ENCODE results near the gene CXCL8.
"Not testable (repeated sequence)": the region's sequence is repeated elsewhere in the genome, so short reads cannot be mapped to it uniquely, and the experiment has no call there.

CXCL8 gene

GRCh38 chr4:73743795-73744194, 3.4 kb downstream of the CXCL8 start:
- DNase-seq = no peak

GRCh38 chr4:73744203-73744602, 3.8 kb downstream of the CXCL8 start:
- DNase-seq = no peak

GRCh38 chr4:73750730-73751129, 10.4 kb downstream of the CXCL8 start:
- no peak for DNase-seq

GRCh38 chr4:73751166-73751565, 10.8 kb downstream of the CXCL8 start:
- no peak for DNase-seq

- no peak for DNase-seq
These were observed 11.5 kb downstream of the CXCL8 start for GRCh38 chr4:73751830-73752229.

- no peak for DNase-seq
These were observed 12.1 kb downstream of the CXCL8 start for GRCh38 chr4:73752424-73752823.

- DNase-seq = no peak
These were observed 12.8 kb downstream of the CXCL8 start for GRCh38 chr4:73753215-73753614.

- DNase-seq = no peak
These were observed 14.6 kb downstream of the CXCL8 start for GRCh38 chr4:73754934-73755333.

GRCh38 chr4:73759357-73759756, 19.0 kb downstream of the CXCL8 start:
- DNase-seq = no peak

GRCh38 chr4:73761856-73762255, 21.5 kb downstream of the CXCL8 start:
- no peak for DNase-seq

GRCh38 chr4:73762409-73762808, 22.0 kb downstream of the CXCL8 start:
- peak; percentile 56 for DNase-seq

- DNase-seq = no peak
These were observed 23.5 kb downstream of the CXCL8 start for GRCh38 chr4:73763877-73764276.

- DNase-seq = no peak
These were observed 24.1 kb downstream of the CXCL8 start for GRCh38 chr4:73764513-73764912.

- DNase-seq = no peak
These were observed 24.9 kb downstream of the CXCL8 start for GRCh38 chr4:73765296-73765695.

GRCh38 chr4:73770917-73771316, 30.5 kb downstream of the CXCL8 start:
- DNase-seq = no peak

GRCh38 chr4:73772363-73772762, 32.0 kb downstream of the CXCL8 start:
- no peak for DNase-seq

GRCh38 chr4:73774406-73774805, 34.0 kb downstream of the CXCL8 start:
- not testable (repeated sequence) for DNase-seq

- no peak for DNase-seq
These were observed 36.0 kb downstream of the CXCL8 start for GRCh38 chr4:73776321-73776729.

GRCh38 chr4:73777612-73778011, 37.2 kb downstream of the CXCL8 start:
- no peak for DNase-seq

- no peak for DNase-seq
These were observed 39.9 kb downstream of the CXCL8 start for GRCh38 chr4:73780243-73780642.

GRCh38 chr4:73780834-73781233, 40.5 kb downstream of the CXCL8 start:
- DNase-seq = no peak

- no peak for DNase-seq
These were observed 48.0 kb downstream of the CXCL8 start for GRCh38 chr4:73788411-73788810.

Data from KG1 (cell line).